Erythroblast (primary cell): ENCODE results near the gene C3orf85.

ENCODE experiments used
- GATA1 ChIP-seq: IDR thresholded peaks from 2 replicates; pipeline ENCODE4 v1.6.1; 2011; ENCODE audit warnings: low read depth, mild to moderate bottlenecking, control low read depth, low read length, moderate library complexity
- POLR2A ChIP-seq: IDR thresholded peaks from 2 replicates; pipeline ENCODE4 v1.6.1; 2011; ENCODE audit warnings: mild to moderate bottlenecking, low read length

GRCh38 chr3:109117939-109118338 is 18.6 kb upstream of the C3orf85 start, which contains the start of gene MORC1:
- TF ChIP-seq POLR2A, result no peak
- no peak for TF ChIP-seq GATA1
